K562 (cell line): ENCODE data around the gene CABP2. TPM values are rescaled to one million over a fixed set of nuclear protein-coding genes. Genes with fewer than 3 reads are reported as not detected.
A peak's percentile ranks its signal among the peaks of the same experiment; 100 is the strongest.

Experiments used
- CLOCK ChIP-seq: fragments of 250-450 bp; sonication (Bioruptor Pico); IDR thresholded peaks from 2 replicates; pipeline ENCODE4 v1.4.0; 2020; ENCODE audit warnings: mild to moderate bottlenecking, moderate library complexity, borderline replicate concordance
- CREB5 ChIP-seq: fragments of 250-450 bp; sonication (Bioruptor Pico); IDR thresholded peaks from 2 replicates; pipeline ENCODE4 v1.5.0; 2020; ENCODE audit warnings: mild to moderate bottlenecking
- DLX4 ChIP-seq: fragments of 250-450 bp; sonication (Bioruptor Pico); IDR thresholded peaks from 2 replicates; pipeline ENCODE4 v1.6.1; 2021; ENCODE audit warnings: mild to moderate bottlenecking
- E2F1 ChIP-seq: sonication (generic); formaldehyde crosslinking; IDR thresholded peaks from 2 replicates; pipeline ENCODE4 v1.8.1; 2023; ENCODE audit warnings: mild to moderate bottlenecking, missing genetic modification reagents, moderate library complexity
- ESRRA ChIP-seq: fragments of 450-650 bp; IDR thresholded peaks from 2 replicates; pipeline ENCODE4 v1.6.1; 2014; ENCODE audit warnings: low read depth, mild to moderate bottlenecking, moderate library complexity, borderline replicate concordance
- HDAC8 ChIP-seq: fragments of 450-650 bp; IDR thresholded peaks from 2 replicates; pipeline ENCODE4 v1.6.1; 2016; ENCODE audit warnings: mild to moderate bottlenecking, missing genetic modification characterization, moderate library complexity, missing compliant biosample characterization
- ILK ChIP-seq: fragments of 450-650 bp; IDR thresholded peaks from 2 replicates; pipeline ENCODE4 v1.6.1; 2016; ENCODE audit warnings: missing genetic modification characterization, low read depth, mild to moderate bottlenecking, missing compliant biosample characterization, moderate library complexity, borderline replicate concordance
- IRF1 ChIP-seq: sonication (generic); formaldehyde crosslinking; IDR thresholded peaks from 2 replicates; pipeline ENCODE4 v1.8.0; 2022; ENCODE audit warnings: missing genetic modification reagents, mild to moderate bottlenecking, borderline replicate concordance
- KLF16 ChIP-seq: IDR thresholded peaks from 2 replicates; pipeline ENCODE4 v1.6.1; 2016; ENCODE audit warnings: antibody characterized with exemption
- NR3C1 ChIP-seq: sonication (generic); formaldehyde crosslinking; IDR thresholded peaks from 2 replicates; pipeline ENCODE4 v1.8.1; 2022; ENCODE audit warnings: missing genetic modification reagents
- POLR2A ChIP-seq: fragments of 450-650 bp; conservative IDR thresholded peaks from 2 replicates; pipeline ENCODE4 v1.6.1; 2016
- PTRF ChIP-seq: fragments of 450-650 bp; IDR thresholded peaks from 2 replicates; pipeline ENCODE4 v1.6.1; 2016; ENCODE audit warnings: mild to moderate bottlenecking, missing genetic modification characterization, missing compliant biosample characterization
- RBM22 ChIP-seq: fragments of 200-400 bp; formaldehyde crosslinking; IDR thresholded peaks from 2 replicates; pipeline ENCODE4 v1.6.1; 2018; ENCODE audit warnings: low read length, low read depth; ENCODE audit not compliant: poor library complexity, severe bottlenecking
- XRCC5 ChIP-seq: fragments of 200-400 bp; formaldehyde crosslinking; IDR thresholded peaks from 2 replicates; pipeline ENCODE4 v1.6.1; 2017; ENCODE audit warnings: low read depth, mild to moderate bottlenecking, low read length
- ZEB2 ChIP-seq: fragments of 450-650 bp; IDR thresholded peaks from 2 replicates; pipeline ENCODE4 v1.6.1; 2016
- ZFP36 ChIP-seq: fragments of 150-350 bp; IDR thresholded peaks from 2 replicates; pipeline ENCODE4 v1.6.1; 2018; ENCODE audit warnings: low read length, low read depth; ENCODE audit not compliant: partially characterized antibody
- ZNF583 ChIP-seq: fragments of 250-450 bp; sonication (Bioruptor Pico); IDR thresholded peaks from 2 replicates; pipeline ENCODE4 v1.4.0; 2020
- ZNF778 ChIP-seq: fragments of 450-650 bp; formaldehyde crosslinking; IDR thresholded peaks from 2 replicates; pipeline ENCODE4 v1.4.0; 2020; ENCODE audit warnings: mild to moderate bottlenecking, moderate library complexity
- polyA plus RNA-seq, 8 experiments: library from polyadenylated mRNA; depleted of rRNA in 4 of 8; stranded (reverse) in 5 of 8; unstranded in 3 of 8; fragments of >200 nt; fragmentation: Nextera tagmentation in 2 of 8; fragmentation: Illumina TruSeq in 1 of 8; extraction: Ambion mirVana in 2 of 8; extraction: Trizol in 1 of 8; gene quantifications; 2 replicates each; pipeline versions ENCODE4 v1.2.1 to v1.2.3, GENCODE V29; 2011 to 2014; ENCODE audit warnings: inconsistent platforms in 1 of 8, missing spikeins in 1 of 8
- total RNA-seq, 7 experiments: library from RNA; depleted of rRNA in 6 of 7; stranded (reverse); fragments of >200 nt in 6 of 7; fragmentation: Illumina TruSeq in 2 of 7; extraction: Trizol in 2 of 7; gene quantifications; 2 replicates each; pipeline versions ENCODE4 v1.2.1 to v1.2.3, GENCODE V29; 2011 to 2021; ENCODE audit warnings: low replicate concordance in 1 of 7
- TF ChIP-seq, protein P1 (sequence below): sonication (generic); formaldehyde crosslinking; IDR thresholded peaks from 2 replicates; pipeline ENCODE4 v1.8.0; 2023; ENCODE audit warnings: mild to moderate bottlenecking, missing genetic modification reagents
- TF ChIP-seq, protein P2 (sequence below): IDR thresholded peaks from 2 replicates; pipeline ENCODE4 v1.6.1; 2012; ENCODE audit warnings: low read depth, low read length, improper control_type of control experiment, borderline replicate concordance

CABP2 gene
- total and polyA plus RNA-seq, 9 of the 15 experiments (the other 6 are each of a cell fraction or from before 2014, with no cell fraction given): not detected

- TF ChIP-seq CREB5 (CRISPR knock-in tag) (no peak), CLOCK (CRISPR knock-in tag) (no peak), PTRF (tag) (no peak), IRF1 (no peak), E2F1 (CRISPR knock-in tag) (0 out of 2 replicates have a peak, but pooled peaks have one; percentile 41), KLF16 (no peak), ILK (tag) (no peak), NR3C1 (CRISPR knock-in tag) (no peak), POLR2A (no peak), DLX4 (no peak), ZEB2 (no peak), XRCC5 (no peak), ZNF583 (CRISPR knock-in tag) (no peak; the same call in 1 of the 2 replicates), ZFP36 (no peak), ESRRA (no peak), HDAC8 (tag) (no peak), RBM22 (no peak), ZNF778 (no peak)
- TF ChIP-seq, protein P1, sequence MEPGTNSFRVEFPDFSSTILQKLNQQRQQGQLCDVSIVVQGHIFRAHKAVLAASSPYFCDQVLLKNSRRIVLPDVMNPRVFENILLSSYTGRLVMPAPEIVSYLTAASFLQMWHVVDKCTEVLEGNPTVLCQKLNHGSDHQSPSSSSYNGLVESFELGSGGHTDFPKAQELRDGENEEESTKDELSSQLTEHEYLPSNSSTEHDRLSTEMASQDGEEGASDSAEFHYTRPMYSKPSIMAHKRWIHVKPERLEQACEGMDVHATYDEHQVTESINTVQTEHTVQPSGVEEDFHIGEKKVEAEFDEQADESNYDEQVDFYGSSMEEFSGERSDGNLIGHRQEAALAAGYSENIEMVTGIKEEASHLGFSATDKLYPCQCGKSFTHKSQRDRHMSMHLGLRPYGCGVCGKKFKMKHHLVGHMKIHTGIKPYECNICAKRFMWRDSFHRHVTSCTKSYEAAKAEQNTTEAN (CRISPR knock-in tag): no peak
- TF ChIP-seq, protein P2, sequence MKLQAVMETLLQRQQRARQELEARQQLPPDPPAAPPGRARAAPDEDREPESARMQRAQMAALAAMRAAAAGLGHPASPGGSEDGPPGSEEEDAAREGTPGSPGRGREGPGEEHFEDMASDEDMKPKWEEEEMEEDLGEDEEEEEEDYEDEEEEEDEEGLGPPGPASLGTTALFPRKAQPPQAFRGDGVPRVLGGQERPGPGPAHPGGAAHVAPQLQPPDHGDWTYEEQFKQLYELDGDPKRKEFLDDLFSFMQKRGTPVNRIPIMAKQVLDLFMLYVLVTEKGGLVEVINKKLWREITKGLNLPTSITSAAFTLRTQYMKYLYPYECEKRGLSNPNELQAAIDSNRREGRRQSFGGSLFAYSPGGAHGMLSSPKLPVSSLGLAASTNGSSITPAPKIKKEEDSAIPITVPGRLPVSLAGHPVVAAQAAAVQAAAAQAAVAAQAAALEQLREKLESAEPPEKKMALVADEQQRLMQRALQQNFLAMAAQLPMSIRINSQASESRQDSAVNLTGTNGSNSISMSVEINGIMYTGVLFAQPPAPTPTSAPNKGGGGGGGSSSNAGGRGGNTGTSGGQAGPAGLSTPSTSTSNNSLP: no peak
These were observed 53.8 kb downstream of the CABP2 start (continued) for GRCh38 chr11:67469508-67469811.
